CD14-positive monocyte (primary cell): Measurements from ENCODE around the gene DUSP6. TPM values are rescaled to one million over a fixed set of nuclear protein-coding genes. Genes with fewer than 3 reads are reported as not detected.

Source experiments
- DNase-seq, 3 donors: peaks; one replicate each; pipeline ENCODE4 v3.0.0-alpha.2; 2011 to 2022
- H2AFZ ChIP-seq: 2 replicates; pipeline ENCODE4 v1.6.0; 2012; ENCODE audit warnings: mild to moderate bottlenecking, low read depth, low read length, inconsistent platforms; ENCODE audit not compliant: insufficient read depth, poor library complexity, severe bottlenecking
- H3K27ac ChIP-seq, 2 donors: 1 replicate in 1 of 2; 2 replicates in 1 of 2; pipeline ENCODE4 v1.5.1; 2012 to 2013; ENCODE audit warnings: low read length in 2 of 2, control low read depth in 1 of 2, inconsistent platforms in 1 of 2, low read depth in 1 of 2, mild to moderate bottlenecking in 1 of 2
- H3K27me3 ChIP-seq, 2 donors: one replicate each; pipeline versions ENCODE4 v1.6.0 to v1.6.1; 2011 to 2013; ENCODE audit warnings: low read length in 2 of 2; ENCODE audit not compliant: control insufficient read depth in 2 of 2, insufficient read depth in 2 of 2
- H3K36me3 ChIP-seq, 2 donors: replicated peaks in 1 of 2; 1 replicate in 1 of 2; 2 replicates in 1 of 2; pipeline versions ENCODE4 v1.5.1 to v1.6.1; 2012 to 2013; ENCODE audit warnings: low read length in 2 of 2, control low read depth in 1 of 2, inconsistent platforms in 1 of 2, mild to moderate bottlenecking in 1 of 2; ENCODE audit not compliant: insufficient read depth in 2 of 2, control insufficient read depth in 1 of 2
- H3K4me1 ChIP-seq, 2 donors: 1 replicate in 1 of 2; 2 replicates in 1 of 2; pipeline versions ENCODE4 v1.5.1 to v1.6.1; 2012 to 2013; ENCODE audit warnings: low read length in 2 of 2, control low read depth in 1 of 2, inconsistent platforms in 1 of 2, mild to moderate bottlenecking in 1 of 2, moderate library complexity in 1 of 2; ENCODE audit not compliant: insufficient read depth in 2 of 2, control insufficient read depth in 1 of 2
- H3K4me2 ChIP-seq: replicated peaks from 2 replicates; pipeline ENCODE3; 2012; ENCODE audit warnings: low read length, moderate library complexity, mild to moderate bottlenecking; ENCODE audit not compliant: poor library complexity, severe bottlenecking; ENCODE audit errors: extremely low read depth
- H3K4me3 ChIP-seq, 3 experiments: fragments of 200-600 bp in 1 of 3; sonication (generic) in 1 of 3; replicated peaks in 1 of 3; 1 replicate in 2 of 3; 2 replicates in 1 of 3; pipeline ENCODE4 v1.5.1; 2011 to 2013; ENCODE audit warnings: low read length in 3 of 3, mild to moderate bottlenecking in 3 of 3, control low read depth in 2 of 3, low read depth in 2 of 3, inconsistent platforms in 1 of 3, moderate library complexity in 1 of 3
- H3K79me2 ChIP-seq: 2 replicates; pipeline ENCODE4 v1.6.0; 2012; ENCODE audit warnings: mild to moderate bottlenecking, control low read depth, inconsistent platforms, low read length, moderate library complexity; ENCODE audit not compliant: insufficient read depth
- H3K9ac ChIP-seq: 2 replicates; pipeline ENCODE4 v1.6.0; 2017; ENCODE audit warnings: low read length, mild to moderate bottlenecking; ENCODE audit not compliant: insufficient read depth, poor library complexity, severe bottlenecking
- H3K9me3 ChIP-seq, 2 donors: replicated peaks in 1 of 2; 1 replicate in 1 of 2; 2 replicates in 1 of 2; pipeline versions ENCODE4 v1.5.1 to v1.6.1; 2012 to 2013; ENCODE audit warnings: low read length in 2 of 2, control low read depth in 1 of 2; ENCODE audit not compliant: control insufficient read depth in 1 of 2, insufficient read depth in 1 of 2
- H4K20me1 ChIP-seq: 2 replicates; pipeline ENCODE4 v1.6.0; 2012; ENCODE audit warnings: mild to moderate bottlenecking, low read length, control low read depth, moderate library complexity; ENCODE audit not compliant: insufficient read depth
- H3K27ac Mint-ChIP-seq, 7 donors: one replicate each; pipeline ENCODE4 v1.8.0; 2020; ENCODE audit warnings: mild to moderate bottlenecking in 7 of 7, mixed read lengths in 7 of 7, moderate library complexity in 6 of 7, inconsistent platforms in 2 of 7
- H3K27me3 Mint-ChIP-seq, 3 donors: one replicate each; pipeline ENCODE4 v1.8.0; 2021 to 2022; ENCODE audit warnings: low read depth in 3 of 3, mild to moderate bottlenecking in 3 of 3, mixed read lengths in 3 of 3, moderate library complexity in 3 of 3, inconsistent platforms in 1 of 3
- H3K36me3 Mint-ChIP-seq, 2 donors: one replicate each; pipeline ENCODE4 v1.8.0; 2020; ENCODE audit warnings: mixed read lengths in 2 of 2, inconsistent platforms in 1 of 2, mild to moderate bottlenecking in 1 of 2
- H3K4me1 Mint-ChIP-seq: one replicate; pipeline ENCODE4 v1.8.0; 2020; ENCODE audit warnings: mild to moderate bottlenecking, mixed read lengths
- H3K4me3 Mint-ChIP-seq, 2 donors: one replicate each; pipeline ENCODE4 v1.8.0; 2020; ENCODE audit warnings: mild to moderate bottlenecking in 2 of 2, mixed read lengths in 2 of 2, moderate library complexity in 1 of 2
- H3K9me3 Mint-ChIP-seq, 7 donors: one replicate each; pipeline ENCODE4 v1.8.0; 2020 to 2022; ENCODE audit warnings: mixed read lengths in 7 of 7, mild to moderate bottlenecking in 6 of 7, moderate library complexity in 6 of 7, inconsistent platforms in 2 of 7
- CTCF ChIP-seq: fragments of 200-600 bp; IDR thresholded peaks from one replicate; pipeline ENCODE4 v1.8.0; 2022; ENCODE audit warnings: antibody characterized with exemption, mild to moderate bottlenecking
- intact Hi-C, 2 donors: fragments of 100-400 bp; cut with micrococcal nuclease; formaldehyde crosslinking; loops; one replicate each; pipeline versions ENCODE4 v1.15.0 to v1.15.1; 2023
- polyA plus RNA-seq, 3 donors: library from polyadenylated mRNA; depleted of rRNA in 1 of 3; unstranded in 2 of 3; stranded (reverse) in 1 of 3; fragments of 300-500 nt in 2 of 3; fragments of >200 nt in 1 of 3; fragmentation: Illumina TruSeq in 2 of 3; gene quantifications; 1 replicate in 2 of 3; 2 replicates in 1 of 3; pipeline ENCODE4 v1.2.3, GENCODE V29; 2012 to 2021
- small RNA-seq: library from RNA; depleted of rRNA; stranded (forward); fragments of <200 nt; gene quantifications from one replicate; pipeline ENCODE3, GENCODE V24; 2012; ENCODE audit warnings: low read depth; ENCODE audit not compliant: insufficient read length

Gene DUSP6
- polyA plus RNA-seq, 3 donors = 195 to 880 (median 653) TPM

DNA sequence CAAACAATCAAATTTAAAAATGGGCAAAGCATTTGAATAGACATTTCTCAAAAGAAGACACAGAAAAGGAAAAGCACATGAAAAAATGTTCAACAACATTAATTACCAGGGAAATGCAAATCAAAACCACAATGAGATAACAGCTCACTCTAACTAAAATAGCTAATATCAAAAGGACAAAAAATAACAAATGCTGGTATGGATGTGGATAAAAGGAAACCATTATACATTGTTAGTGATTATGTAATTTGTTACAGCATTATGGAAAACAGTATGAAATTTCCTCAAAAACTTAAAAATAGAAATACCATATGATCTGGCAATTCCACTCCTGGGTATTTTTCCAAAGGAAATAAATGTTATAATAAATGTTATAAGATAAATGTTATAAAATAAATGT, 52.9 kb downstream of the DUSP6 start:
- Histone ChIP-seq H4K20me1 (no peaks in the 10 kb centered on the region), H3K9ac (no peak overlapping the region), H3K4me2 (no peak overlapping the region), H3K4me1 (no peaks in the 10 kb centered on the region), H3K36me3 (no peaks in the 10 kb centered on the region), H3K9me3 (no peaks in the 10 kb centered on the region), H3K27ac (no peak overlapping the region), H3K79me2 (no peaks in the 10 kb centered on the region), H3K4me3 (no peak overlapping the region), H3K27me3 (no peaks in the 10 kb centered on the region), H2AFZ (no peak overlapping the region)
- intact Hi-C loops = no loop called here
- Mint-ChIP-seq H3K27ac (no peak overlapping the region), H3K27me3 (no peaks in the 10 kb centered on the region), H3K4me1 (no peaks in the 10 kb centered on the region), H3K36me3 (no peaks in the 10 kb centered on the region), H3K9me3 (peaks cover 0 to 3% (median 2%) of the 10 kb centered on the region in 7 donors), H3K4me3 (no peak overlapping the region)
- no peak for DNase-seq
- TF ChIP-seq CTCF = no peak

Small RNA genes lying within 50 kb of the gene (small RNA-seq; reads per million reads assigned to genes)
- not detected for gene MRPS6P4

Other genes with a start within 250 kb of the DUSP6 start
- gene GALNT4, start 172.3 kb upstream of the DUSP6 start, polyA plus RNA-seq = 10 to 100 TPM in 2 of 3 donors, 1 to 10 TPM in 1; 3.7 to 12.9 (median 10.7) TPM
- 10 to 100 TPM in 2 of 3 donors, 1 to 10 TPM in 1; 8.4 to 32.0 (median 29.7) TPM for gene POC1B, start 173.5 kb upstream of the DUSP6 start, polyA plus RNA-seq